Urinary bladder (tissue), 4 donors: ENCODE measurements around the gene SLFNL1. TPM values are rescaled to one million over a fixed set of nuclear protein-coding genes. Genes with fewer than 3 reads are reported as not detected.
A peak's percentile ranks its signal among the peaks of the same experiment; 100 is the strongest.

Experiments
- DNase-seq: peaks from one replicate; pipeline ENCODE4 v3.0.0-alpha.2; 2015; ENCODE audit errors: extremely low spot score
- H3K27ac ChIP-seq: one replicate; pipeline ENCODE4 v1.5.1; 2013; ENCODE audit warnings: low read depth, mild to moderate bottlenecking, moderate library complexity
- H3K36me3 ChIP-seq: one replicate; pipeline ENCODE4 v1.6.1; 2013; ENCODE audit warnings: mild to moderate bottlenecking, moderate library complexity; ENCODE audit not compliant: insufficient read depth
- H3K4me1 ChIP-seq: one replicate; pipeline ENCODE4 v1.6.1; 2013; ENCODE audit warnings: mild to moderate bottlenecking, moderate library complexity; ENCODE audit not compliant: insufficient read depth
- H3K4me3 ChIP-seq: one replicate; pipeline ENCODE4 v1.5.1; 2013; ENCODE audit warnings: low read depth, low read length
- WGBS: extraction: QIAGEN DNeasy Blood & Tissue Kit; methylation state at CpG from one replicate; pipeline ENCODE4 v1.1.7; 2013; 5-methylcytosine and 5-hydroxymethylcytosine counted together
- polyA plus RNA-seq: library from polyadenylated mRNA; stranded (reverse); fragments of 200-250 nt; gene quantifications from one replicate; pipeline ENCODE4 v1.2.3, GENCODE V29; 2013
- total RNA-seq: library from RNA; depleted of rRNA; stranded (reverse); fragments of >200 nt; gene quantifications from one replicate; pipeline ENCODE4 v1.2.3, GENCODE V29; 2014
- donor health status: healthy with polysubstance abuse.
- donor health status: healthy.

Gene SLFNL1
- total and polyA plus RNA-seq, 2 donors: 0.24 to 0.69 TPM

DNA sequence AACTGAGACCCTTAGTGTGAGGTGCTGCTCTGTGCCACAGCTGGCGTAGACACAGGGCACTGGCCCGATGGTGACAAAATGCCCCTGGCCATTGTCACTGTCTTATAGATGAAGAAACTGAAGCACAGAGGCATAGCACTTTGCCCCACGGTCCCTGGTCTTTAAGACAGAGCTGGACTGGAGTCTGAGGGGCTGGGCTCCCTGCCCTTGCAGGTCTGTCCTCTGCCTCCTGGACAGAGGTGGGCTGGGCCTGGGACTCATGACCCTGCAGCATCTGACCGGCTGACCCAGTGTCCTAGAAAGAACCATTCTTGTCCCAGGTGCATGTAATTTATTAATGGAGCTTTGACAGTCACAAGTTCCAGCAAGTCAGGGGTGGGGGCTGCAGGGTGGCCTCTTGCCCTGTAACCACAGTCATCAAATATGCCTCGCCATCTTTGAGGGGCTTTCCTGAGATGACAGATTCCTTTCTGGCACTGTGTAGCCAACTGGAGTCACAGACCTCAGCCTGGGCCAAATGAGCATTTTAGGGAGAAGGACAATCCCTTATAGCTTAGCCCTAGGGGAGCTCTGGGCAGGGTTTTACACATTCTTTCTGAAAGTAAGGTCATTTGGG is 6.1 kb downstream of the SLFNL1 start:
- H3K27ac ChIP-seq: no peak overlapping the region
- DNase-seq: no peak
- peaks cover 2% of the 10 kb centered on the region for H3K36me3 ChIP-seq
- H3K4me1 ChIP-seq: no peaks in the 10 kb centered on the region
- H3K4me3 ChIP-seq: no peak overlapping the region
- 78% methylated on average over 5 of the region's 5 CpGs for WGBS

DNA sequence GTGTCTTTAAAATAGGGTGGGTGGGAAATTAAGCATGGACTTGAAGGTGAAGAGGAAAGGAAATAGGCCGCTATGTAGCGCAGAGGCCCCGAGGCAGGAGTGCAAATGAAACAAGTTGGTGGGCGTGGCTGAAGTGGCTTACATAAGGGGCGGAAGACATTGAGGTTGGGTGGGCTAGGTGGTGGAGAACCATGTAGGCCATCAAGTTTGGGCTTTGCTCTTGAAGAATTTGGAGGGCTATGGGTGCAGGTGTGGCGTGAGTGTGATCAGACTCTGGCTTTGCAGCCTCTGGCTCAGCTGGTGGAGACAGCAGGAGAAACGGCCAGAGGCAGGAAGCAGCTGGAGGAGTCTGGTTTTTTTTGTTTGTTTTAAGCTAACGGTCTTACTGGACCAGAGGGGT is 6.7 kb downstream of the SLFNL1 start:
- no peak overlapping the region for H3K4me3 ChIP-seq
- H3K4me1 ChIP-seq: no peaks in the 10 kb centered on the region
- WGBS: 68% methylated on average over 8 of the region's 8 CpGs
- no peak overlapping the region for H3K27ac ChIP-seq
- peaks cover 2% of the 10 kb centered on the region for H3K36me3 ChIP-seq
- no peak for DNase-seq

DNA sequence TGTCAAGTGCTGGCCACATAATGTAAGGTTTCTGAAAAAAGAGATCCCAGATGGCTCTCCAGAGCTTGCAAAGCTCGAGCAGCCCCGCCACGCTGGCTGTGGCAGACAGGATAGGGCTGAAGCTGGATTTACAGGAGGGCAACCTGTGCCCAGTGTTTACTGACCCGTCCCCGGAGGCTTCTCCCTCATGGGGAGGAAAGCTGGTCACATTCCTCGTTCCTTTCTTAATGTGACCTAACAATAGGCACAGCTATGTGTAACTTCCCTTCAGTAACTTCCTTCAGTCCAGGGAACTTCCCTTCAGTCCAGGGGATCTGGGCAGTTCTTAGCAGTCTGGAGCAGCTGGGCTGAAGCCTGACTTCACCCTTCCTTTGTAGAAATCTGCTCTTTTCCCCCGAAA is 7.7 kb downstream of the SLFNL1 start:
- H3K4me1 ChIP-seq: no peaks in the 10 kb centered on the region
- WGBS: 81% methylated on average over 7 of the region's 7 CpGs
- DNase-seq: no peak
- peaks cover 2% of the 10 kb centered on the region for H3K36me3 ChIP-seq
- H3K27ac ChIP-seq: no peak overlapping the region
- no peak overlapping the region for H3K4me3 ChIP-seq

GRCh38 chr1:41013024-41013423 is 8.5 kb downstream of the SLFNL1 start:
- Histone ChIP-seq H3K4me1 (no peaks in the 10 kb centered on the region), H3K27ac (no peak overlapping the region), H3K36me3 (peaks cover 2% of the 10 kb centered on the region), H3K4me3 (no peak overlapping the region)
- WGBS: 92% methylated on average over 6 of the region's 6 CpGs
- DNase-seq: no peak

GRCh38 chr1:41010345-41010744 is 11.2 kb downstream of the SLFNL1 start:
- no peak for DNase-seq
- Histone ChIP-seq H3K36me3 (peaks cover 2% of the 10 kb centered on the region), H3K4me3 (no peak overlapping the region), H3K27ac (no peak overlapping the region), H3K4me1 (peaks cover 1% of the 10 kb centered on the region)
- 94% methylated on average over 1 of the region's 1 CpG for WGBS

- Histone ChIP-seq H3K4me3 (no peak overlapping the region), H3K4me1 (peaks cover 1% of the 10 kb centered on the region), H3K36me3 (peaks cover 2% of the 10 kb centered on the region), H3K27ac (no peak overlapping the region)
- no peak for DNase-seq
- 93% methylated on average over 8 of the region's 8 CpGs for WGBS
Observed at GRCh38 chr1:41009466-41009865, 12.1 kb downstream of the SLFNL1 start.

DNA sequence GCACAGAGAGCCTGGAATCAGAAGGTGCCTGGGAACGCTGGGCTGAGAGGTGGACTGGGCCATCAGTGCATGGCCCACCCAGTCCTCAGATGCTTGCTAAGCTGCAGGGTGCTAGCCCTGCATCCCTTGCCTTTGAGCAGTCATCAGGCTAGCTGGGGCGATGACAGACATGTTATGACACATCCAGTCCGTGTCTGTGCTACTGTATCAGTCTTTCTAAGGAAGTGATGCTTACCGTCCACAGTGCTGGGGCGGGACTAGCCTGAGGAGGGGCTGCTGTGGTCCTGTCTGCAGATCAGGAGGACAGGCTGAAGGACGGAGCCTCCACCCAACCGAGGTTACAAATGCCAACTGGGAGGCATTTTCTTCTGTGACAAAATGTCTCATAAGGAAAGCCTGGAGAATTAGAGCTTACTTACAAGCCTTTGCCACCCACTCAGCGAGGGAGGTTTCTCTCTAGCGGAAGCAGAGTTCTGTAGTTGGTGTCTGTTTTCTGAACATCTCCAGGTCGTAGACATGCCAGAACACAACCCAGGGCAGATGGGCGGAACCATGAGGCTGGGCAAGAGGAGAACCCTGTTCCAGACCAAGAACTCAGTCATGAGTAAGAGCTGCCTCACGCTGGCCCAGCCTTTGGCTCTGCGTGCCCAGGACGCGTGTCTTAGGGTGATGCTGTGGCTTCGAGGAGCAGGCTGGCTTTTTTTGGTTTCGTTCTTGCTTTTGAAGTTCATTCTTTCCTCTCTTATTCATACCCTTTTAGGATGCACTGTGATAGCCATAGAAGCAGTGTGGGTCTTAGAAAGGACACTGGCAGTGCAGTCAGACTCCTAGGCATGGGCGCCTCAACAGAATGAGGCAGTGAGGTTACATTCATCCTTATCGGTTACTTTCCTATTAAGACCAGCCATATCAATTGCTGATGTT is 14.3 kb downstream of the SLFNL1 start:
- Histone ChIP-seq H3K36me3 (peaks cover under 1% of the 10 kb centered on the region), H3K4me1 (peaks cover 1% of the 10 kb centered on the region), H3K27ac (no peak overlapping the region), H3K4me3 (no peak overlapping the region)
- 90% methylated on average over 19 of the region's 19 CpGs for WGBS
- no peak for DNase-seq

- Histone ChIP-seq H3K36me3 (no peaks in the 10 kb centered on the region), H3K27ac (no peak overlapping the region)
Observed at GRCh38 chr1:41005876-41006275, 15.6 kb downstream of the SLFNL1 start.

DNA sequence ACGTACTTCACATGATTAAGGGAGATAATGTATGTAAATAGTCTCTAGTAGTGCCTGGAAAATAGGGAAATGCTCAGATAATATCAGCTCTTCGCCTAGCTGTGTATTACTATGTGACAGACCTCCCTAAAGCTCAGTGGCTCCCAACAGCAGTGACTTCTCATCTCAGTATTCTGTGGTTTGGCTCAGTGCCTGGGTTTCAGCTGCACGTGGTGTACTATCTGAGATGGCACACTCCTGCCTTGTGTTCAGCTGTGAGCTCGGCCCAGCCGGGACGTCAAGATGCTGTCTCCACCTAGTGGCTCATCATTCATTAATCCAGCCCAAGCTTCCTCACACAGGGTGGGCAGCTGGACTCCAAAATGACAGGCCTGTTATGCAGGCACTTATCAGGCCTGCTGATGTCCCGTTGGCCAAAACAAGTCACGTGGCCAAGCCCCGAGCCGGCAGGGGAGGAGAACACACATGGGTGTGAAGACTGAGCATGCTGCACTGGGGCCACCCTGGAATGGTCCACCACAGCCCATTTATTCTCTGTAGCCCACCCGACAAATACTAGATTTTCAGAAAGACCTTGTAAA is 17.8 kb downstream of the SLFNL1 start:
- DNase-seq: peak; percentile 88
- no peak overlapping the region for H3K27ac ChIP-seq
- 16% methylated on average over 11 of the region's 11 CpGs for WGBS
- no peaks in the 10 kb centered on the region for H3K36me3 ChIP-seq
- peaks cover 1% of the 10 kb centered on the region for H3K4me1 ChIP-seq
- H3K4me3 ChIP-seq: no peak overlapping the region

More at GRCh38 chr1:41005876-41006275, 15.6 kb downstream of the SLFNL1 start:
- peaks cover 1% of the 10 kb centered on the region for H3K4me1 ChIP-seq
- no peak overlapping the region for H3K4me3 ChIP-seq
- no peak for DNase-seq
- 82% methylated on average over 5 of the region's 5 CpGs for WGBS

- 67% methylated on average over 9 of the region's 9 CpGs for WGBS
- no peak overlapping the region for H3K4me3 ChIP-seq
- H3K36me3 ChIP-seq: no peaks in the 10 kb centered on the region
- no peak for DNase-seq
- peaks cover 1% of the 10 kb centered on the region for H3K4me1 ChIP-seq
- no peak overlapping the region for H3K27ac ChIP-seq
Observed at GRCh38 chr1:41003127-41003639, 18.3 kb downstream of the SLFNL1 start.

GRCh38 chr1:40998668-40999067 is 22.9 kb downstream of the SLFNL1 start:
- no peak for DNase-seq
- H3K4me3 ChIP-seq: no peak overlapping the region
- H3K4me1 ChIP-seq: no peaks in the 10 kb centered on the region
- H3K27ac ChIP-seq: no peak overlapping the region
- peaks cover 3% of the 10 kb centered on the region for H3K36me3 ChIP-seq
- WGBS: 90% methylated on average over 4 of the region's 4 CpGs

DNA sequence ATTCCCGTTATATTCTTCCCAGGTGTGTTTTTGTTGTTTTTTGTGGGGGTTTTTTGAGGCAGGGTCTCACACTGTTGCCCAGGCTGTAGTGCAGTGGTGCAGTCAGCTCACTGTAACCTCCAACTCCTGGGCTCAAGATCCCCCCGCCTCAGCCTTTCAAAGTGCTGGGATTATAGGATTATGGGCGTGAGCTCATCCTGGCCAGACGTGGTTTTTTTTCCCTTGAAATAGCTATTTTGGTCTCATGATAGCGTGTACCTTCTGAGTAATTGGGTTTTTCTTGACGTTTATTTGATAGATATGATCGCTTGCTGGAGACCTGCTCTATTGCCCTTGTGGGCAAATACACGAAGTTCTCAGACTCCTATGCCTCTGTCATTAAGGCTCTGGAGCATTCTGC is 24.4 kb downstream of the SLFNL1 start:
- no peak for DNase-seq
- H3K36me3 ChIP-seq: peaks cover 3% of the 10 kb centered on the region
- H3K4me3 ChIP-seq: no peak overlapping the region
- no peaks in the 10 kb centered on the region for H3K4me1 ChIP-seq
- no peak overlapping the region for H3K27ac ChIP-seq
- WGBS: 49% methylated on average over 8 of the region's 8 CpGs

DNA sequence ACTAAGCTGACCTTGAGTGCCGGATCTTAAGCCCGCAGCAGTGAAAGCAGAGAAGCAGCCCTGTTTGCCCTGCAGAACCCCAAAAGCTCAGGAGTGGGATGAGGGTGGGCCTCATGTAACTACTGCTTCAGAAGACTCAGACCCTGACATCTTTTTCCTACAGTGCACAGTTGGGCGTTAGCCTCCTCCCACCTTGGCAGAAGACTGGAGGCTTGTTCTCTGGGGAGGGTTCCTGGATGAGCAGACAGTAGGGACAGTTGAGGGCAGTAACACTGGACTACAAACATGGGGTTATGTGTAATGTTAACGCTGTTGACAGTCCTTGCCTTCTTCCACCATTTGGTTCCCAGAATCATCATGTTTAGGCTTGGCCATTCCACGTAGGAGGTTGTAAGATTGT is 32.5 kb downstream of the SLFNL1 start:
- 96% methylated on average over 5 of the region's 5 CpGs for WGBS
- no peaks in the 10 kb centered on the region for H3K4me1 ChIP-seq
- no peak overlapping the region for H3K27ac ChIP-seq

DNA sequence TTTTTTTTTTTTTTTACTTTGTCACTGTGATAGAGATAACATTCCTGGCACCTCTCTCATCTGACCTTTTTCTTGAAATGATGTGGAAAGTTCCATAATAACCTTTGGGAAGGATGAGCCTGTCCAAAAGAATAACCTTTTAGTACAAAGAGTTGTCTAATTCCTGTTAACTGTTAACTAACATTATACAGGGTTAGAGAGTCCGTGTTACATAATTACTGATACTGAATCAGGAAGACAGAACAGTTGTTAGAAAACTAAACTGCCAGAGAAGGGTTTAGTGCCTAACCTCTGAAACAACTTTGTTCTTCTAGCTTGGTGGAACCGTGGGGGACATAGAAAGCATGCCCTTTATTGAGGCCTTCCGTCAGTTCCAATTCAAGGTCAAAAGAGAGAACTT is 33.2 kb downstream of the SLFNL1 start:
- Histone ChIP-seq H3K36me3 (peaks cover 7% of the 10 kb centered on the region), H3K4me3 (no peak overlapping the region), H3K4me1 (no peaks in the 10 kb centered on the region), H3K27ac (no peak overlapping the region)
- WGBS: 73% methylated on average over 3 of the region's 3 CpGs
- no peak for DNase-seq

More for the DNA sequence above, 32.5 kb downstream of the SLFNL1 start:
- no peak for DNase-seq
- H3K4me3 ChIP-seq: no peak overlapping the region
- H3K36me3 ChIP-seq: peaks cover 7% of the 10 kb centered on the region
